A549 (cell line): Measurements from ENCODE around the gene TTLL9. TPM values are rescaled to one million over a fixed set of nuclear protein-coding genes. Genes with fewer than 3 reads are reported as not detected.

Experiments
- ATAC-seq, 2 experiments: fragments of 200-7000 bp in 1 of 2; fragments of >200 bp in 1 of 2; cut with Nextera tagmentation in 1 of 2; cut with Tn5 transposase in 1 of 2; 3 replicates each; pipeline versions ENCODE4 v1.8.0 to v1.9.1; 2018 to 2020; ENCODE audit warnings: mild to moderate bottlenecking in 1 of 2, moderate library complexity in 1 of 2
- CTCF ChIA-PET: fragments of 300-600 bp; sonication (Branson Sonifier 250); formaldehyde crosslinking; extraction: SDS; loops from one replicate; lab custom pipeline; 2021; ENCODE audit warnings: antibody characterized with exemption, inconsistent platforms; lab: Yijun Ruan, JAX
- POLR2A ChIA-PET: fragments of 350-600 bp; formaldehyde crosslinking; extraction: SDS; loops from one replicate; lab custom pipeline; 2021; ENCODE audit warnings: antibody characterized with exemption, inconsistent platforms; lab: Yijun Ruan, JAX
- DNase-seq, 2 experiments: peaks; one replicate each; pipeline versions ENCODE4 v3.0.0 to v3.0.0-alpha.2; 2011 to 2016; ENCODE audit warnings: low read depth in 1 of 2, low spot score in 1 of 2
- FAIRE-seq: peaks from 2 replicates; lab custom pipeline; 2011; peaks lifted over from hg19 to GRCh38; lab: Jason Lieb, UNC
- H3K27ac ChIP-seq, 2 experiments: fragments of >200 bp; sonication (Bioruptor Twin); formaldehyde crosslinking; 3 replicates each; pipeline ENCODE4 v1.5.1; 2016 to 2017
- H3K4me1 ChIP-seq: fragments of >200 bp; sonication (Bioruptor Twin); formaldehyde crosslinking; 3 replicates; pipeline ENCODE4 v1.6.1; 2016
- H3K4me2 ChIP-seq: fragments of >200 bp; sonication (Bioruptor Twin); formaldehyde crosslinking; 3 replicates; pipeline ENCODE4 v1.6.1; 2016
- H3K4me3 ChIP-seq: fragments of >200 bp; sonication (Bioruptor Twin); formaldehyde crosslinking; 3 replicates; pipeline ENCODE4 v1.5.1; 2016
- H3K9me3 ChIP-seq: fragments of >200 bp; sonication (Bioruptor Twin); formaldehyde crosslinking; 3 replicates; pipeline ENCODE4 v1.6.1; 2016
- BCL3 ChIP-seq: fragments of >200 bp; sonication (Bioruptor Twin); formaldehyde crosslinking; IDR thresholded peaks from 3 replicates; pipeline ENCODE4 v1.6.1; 2016
- CBX2 ChIP-seq: fragments of 200-600 bp; sonication (generic); IDR thresholded peaks from 2 replicates; pipeline ENCODE4 v1.6.1; 2016; ENCODE audit warnings: low read depth, mild to moderate bottlenecking, borderline replicate concordance
- CHD2 ChIP-seq: fragments of 150-350 bp; IDR thresholded peaks from 2 replicates; pipeline ENCODE4 v1.6.1; 2014; ENCODE audit warnings: low read length; ENCODE audit not compliant: partially characterized antibody
- EHF ChIP-seq: fragments of 250-450 bp; sonication (Bioruptor Pico); IDR thresholded peaks from 2 replicates; pipeline ENCODE4 v1.5.0; 2020; ENCODE audit warnings: mild to moderate bottlenecking
- ELK1 ChIP-seq: fragments of 150-350 bp; IDR thresholded peaks from 2 replicates; pipeline ENCODE4 v1.6.1; 2014; ENCODE audit warnings: low read depth, mild to moderate bottlenecking, low read length
- EP300 ChIP-seq, 2 experiments: fragments of >200 bp; sonication (Bioruptor Twin); formaldehyde crosslinking; IDR thresholded peaks; 2 replicates in 1 of 2; 3 replicates in 1 of 2; pipeline ENCODE4 v1.6.1; 2016 to 2017
- FOSL2 ChIP-seq, 2 experiments: fragments of 450-650 bp in 1 of 2; fragments of >200 bp in 1 of 2; sonication (Bioruptor Twin) in 1 of 2; formaldehyde crosslinking; IDR thresholded peaks; 2 replicates each; pipeline versions ENCODE4 v1.5.0 to v1.6.1; 2016 to 2020; ENCODE audit warnings: mild to moderate bottlenecking in 1 of 2, moderate library complexity in 1 of 2
- GATA3 ChIP-seq: IDR thresholded peaks from 2 replicates; pipeline ENCODE4 v1.6.1; 2012; ENCODE audit warnings: borderline replicate concordance
- HES2 ChIP-seq: fragments of >200 bp; sonication (Bioruptor Twin); formaldehyde crosslinking; IDR thresholded peaks from 2 replicates; pipeline ENCODE4 v1.6.1; 2016
- HEYL ChIP-seq: fragments of 250-450 bp; sonication (Bioruptor Pico); IDR thresholded peaks from 2 replicates; pipeline ENCODE4 v1.8.0; 2021; ENCODE audit warnings: mild to moderate bottlenecking, moderate library complexity
- KDM1A ChIP-seq: fragments of 200-600 bp; sonication (generic); IDR thresholded peaks from 2 replicates; pipeline ENCODE4 v1.6.1; 2016; ENCODE audit warnings: low read depth, mild to moderate bottlenecking
- KDM5A ChIP-seq: fragments of 200-600 bp; sonication (generic); IDR thresholded peaks from 2 replicates; pipeline ENCODE4 v1.6.1; 2016; ENCODE audit warnings: antibody characterized with exemption, mild to moderate bottlenecking
- MYC ChIP-seq: IDR thresholded peaks from 2 replicates; pipeline ENCODE4 v1.6.1; 2012; ENCODE audit warnings: mild to moderate bottlenecking, inconsistent platforms, low read length, improper control_type of control experiment, borderline replicate concordance
- PHF8 ChIP-seq: fragments of 200-600 bp; sonication (generic); IDR thresholded peaks from 2 replicates; pipeline ENCODE4 v1.6.1; 2016; ENCODE audit warnings: low read depth, mild to moderate bottlenecking, antibody characterized with exemption, moderate library complexity, borderline replicate concordance
- POLR2A ChIP-seq: IDR thresholded peaks from 2 replicates; pipeline ENCODE4 v1.6.1; 2012; ENCODE audit warnings: mild to moderate bottlenecking, low read length
- RAD21 ChIP-seq, 2 experiments: fragments of >200 bp in 1 of 2; sonication (Bioruptor Twin) in 1 of 2; formaldehyde crosslinking in 1 of 2; IDR thresholded peaks in 1 of 2; conservative IDR thresholded peaks in 1 of 2; 2 replicates in 1 of 2; 3 replicates in 1 of 2; pipeline ENCODE4 v1.6.1; 2012 to 2018; ENCODE audit warnings: inconsistent platforms in 1 of 2
- RNF2 ChIP-seq: fragments of 200-600 bp; sonication (generic); IDR thresholded peaks from 2 replicates; pipeline ENCODE4 v1.6.1; 2016; ENCODE audit warnings: low read depth, mild to moderate bottlenecking, antibody characterized with exemption, moderate library complexity, borderline replicate concordance
- SREBF2 ChIP-seq: fragments of 450-650 bp; IDR thresholded peaks from 2 replicates; pipeline ENCODE4 v1.6.1; 2014; ENCODE audit warnings: mild to moderate bottlenecking, moderate library complexity
- ZNF302 ChIP-seq: fragments of 250-450 bp; sonication (Bioruptor Pico); IDR thresholded peaks from 2 replicates; pipeline ENCODE4 v1.9.0; 2021; ENCODE audit warnings: inconsistent platforms, mild to moderate bottlenecking, moderate library complexity
- ZSCAN20 ChIP-seq: fragments of 250-450 bp; sonication (Bioruptor Pico); IDR thresholded peaks from 2 replicates; pipeline ENCODE4 v1.8.0; 2022; ENCODE audit warnings: mild to moderate bottlenecking, moderate library complexity
- WGBS: methylation state at CpG from one replicate; pipeline ENCODE4 v1.1.6; 2017; ENCODE audit errors: missing lambda C conversion rate; 5-methylcytosine and 5-hydroxymethylcytosine counted together
- polyA plus RNA-seq, 4 experiments: library from polyadenylated mRNA; depleted of rRNA in 3 of 4; stranded (reverse); fragments of >200 nt; fragmentation: RNase III in 1 of 4; extraction: RNeasy Plus Mini Kit Qiagen cat#74134 plus additional on column Dnase treatment in 1 of 4; gene quantifications; 2 replicates in 3 of 4; 3 replicates in 1 of 4; pipeline ENCODE4 v1.2.3, GENCODE V29; 2011 to 2017
- TF ChIP-seq, protein P1 (sequence below): fragments of 250-450 bp; sonication (Bioruptor Pico); IDR thresholded peaks from 2 replicates; pipeline ENCODE4 v1.5.0; 2021; ENCODE audit warnings: mild to moderate bottlenecking, moderate library complexity, borderline replicate concordance

TTLL9 gene
- polyA plus RNA-seq, 2 of the 4 experiments (the other 2 are of a cell fraction), result 0.06 to 0.15 TPM

DNA sequence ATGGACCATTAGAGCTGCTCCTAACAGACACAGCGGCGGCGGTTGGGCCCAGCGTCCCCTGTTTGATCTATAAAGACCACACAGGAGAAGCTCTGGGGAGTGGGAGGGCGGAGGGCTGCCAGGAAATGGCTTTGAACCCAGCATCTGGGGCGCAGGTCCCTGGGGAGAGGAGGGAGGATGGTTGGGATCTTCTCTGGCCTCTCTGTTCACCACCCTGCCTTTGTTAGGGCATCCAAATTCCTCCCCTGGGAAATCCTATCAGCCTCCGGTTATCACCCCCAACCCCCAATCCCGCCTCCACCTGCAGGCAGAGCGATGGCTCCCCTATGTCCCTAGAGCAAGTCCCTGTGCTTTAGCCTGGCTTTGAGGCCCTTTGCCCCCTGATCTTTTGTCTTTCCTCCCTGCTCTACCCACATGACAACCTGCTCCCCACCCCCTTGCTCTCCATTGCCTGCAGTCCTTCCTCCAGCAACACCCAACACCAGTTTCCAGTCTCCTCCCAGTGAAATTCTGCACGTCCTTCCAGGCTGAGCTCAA is 104.6 kb downstream of the TTLL9 start (continued):
- TF ChIP-seq CHD2, result no peak
- TF ChIP-seq EP300 (IDR thresholded peaks at IDR 0.05), result no peak

- Histone ChIP-seq H3K9me3 (no peaks in the 10 kb centered on the region), H3K4me3 (no peak overlapping the region), H3K4me2 (no peak overlapping the region), H3K4me1 (peaks cover 3% of the 10 kb centered on the region; the same call in 1 of the 3 replicates), H3K27ac (no peak overlapping the region)
- POLR2A ChIA-PET, result no interaction called here
- ATAC-seq, result no peak
- TF ChIP-seq FOSL2 (IDR thresholded peaks at IDR 0.05), result no peak
- TF ChIP-seq FOSL2 (CRISPR knock-in tag; IDR thresholded peaks at IDR 0.05), result no peak
- no peak for TF ChIP-seq KDM5A
- TF ChIP-seq GATA3, result no peak
- no peak for TF ChIP-seq MYC
- no peak for TF ChIP-seq SREBF2
- no peak for TF ChIP-seq ZSCAN20
- TF ChIP-seq CBX2, result no peak
- no peak for TF ChIP-seq PHF8
- TF ChIP-seq, protein P1, sequence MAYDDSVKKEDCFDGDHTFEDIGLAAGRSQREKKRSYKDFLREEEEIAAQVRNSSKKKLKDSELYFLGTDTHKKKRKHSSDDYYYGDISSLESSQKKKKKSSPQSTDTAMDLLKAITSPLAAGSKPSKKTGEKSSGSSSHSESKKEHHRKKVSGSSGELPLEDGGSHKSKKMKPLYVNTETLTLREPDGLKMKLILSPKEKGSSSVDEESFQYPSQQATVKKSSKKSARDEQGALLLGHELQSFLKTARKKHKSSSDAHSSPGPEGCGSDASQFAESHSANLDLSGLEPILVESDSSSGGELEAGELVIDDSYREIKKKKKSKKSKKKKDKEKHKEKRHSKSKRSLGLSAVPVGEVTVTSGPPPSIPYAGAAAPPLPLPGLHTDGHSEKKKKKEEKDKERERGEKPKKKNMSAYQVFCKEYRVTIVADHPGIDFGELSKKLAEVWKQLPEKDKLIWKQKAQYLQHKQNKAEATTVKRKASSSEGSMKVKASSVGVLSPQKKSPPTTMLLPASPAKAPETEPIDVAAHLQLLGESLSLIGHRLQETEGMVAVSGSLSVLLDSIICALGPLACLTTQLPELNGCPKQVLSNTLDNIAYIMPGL (CRISPR knock-in tag), result no peak
- TF ChIP-seq HES2, result no peak
- TF ChIP-seq EHF, result no peak
- no peak for TF ChIP-seq ZNF302 (CRISPR knock-in tag)
- TF ChIP-seq KDM1A, result no peak
- TF ChIP-seq RNF2, result no peak
- no peak for TF ChIP-seq EP300 (IDR thresholded peaks at IDR 0.05)
- no peak for TF ChIP-seq POLR2A
- TF ChIP-seq ELK1, result no peak
- TF ChIP-seq RAD21 (conservative IDR thresholded peaks at IDR 0.05 in 1 of 2, IDR thresholded peaks at IDR 0.05 in 1 of 2), result no peak
- no peak for TF ChIP-seq BCL3
- TF ChIP-seq HEYL (CRISPR knock-in tag), result no peak
- no peak for DNase-seq
- no peak for FAIRE-seq
- 46% methylated on average over 2 of the region's 2 CpGs for WGBS
- CTCF ChIA-PET, result interaction anchor here (1.7 kb wide), 1 partner anchor 56 kb away, joined by 7 read pairs; no protein-coding TSS in a partner anchor
These were observed 105.4 kb downstream of the TTLL9 start for GRCh38 chr20:31975874-31976273.
